Fibroblast of villous mesenchyme (primary cell): ENCODE data around the gene AAK1. TPM values are rescaled to one million over a fixed set of nuclear protein-coding genes. Genes with fewer than 3 reads are reported as not detected.
"Not testable (repeated sequence)": the region's sequence is repeated elsewhere in the genome, so short reads cannot be mapped to it uniquely, and the experiment has no call there.

ENCODE experiments used
- DNase-seq: peaks from one replicate; pipeline ENCODE4 v3.0.0-alpha.2; 2010; ENCODE audit warnings: low read depth
- H3K4me3 ChIP-seq: 2 replicates; pipeline ENCODE4 v1.5.1; 2011; ENCODE audit warnings: low read depth, mild to moderate bottlenecking, low read length
- CTCF ChIP-seq: IDR thresholded peaks from 2 replicates; pipeline ENCODE4 v1.5.1; 2012; ENCODE audit warnings: low read depth, mild to moderate bottlenecking, low read length; ENCODE audit not compliant: insufficient read depth
- total RNA-seq: library from RNA; depleted of rRNA; stranded (reverse); fragments of >200 nt; gene quantifications from 2 replicates; pipeline ENCODE4 v1.2.3, GENCODE V29; 2012

The AAK1 gene
- total RNA-seq, 1 donor: 68.2 TPM

- TF ChIP-seq CTCF: no peak
- no peak for DNase-seq
- H3K4me3 ChIP-seq: no peak overlapping the region
These were observed 192.7 kb downstream of the AAK1 start for GRCh38 chr2:69450735-69451416.

DNA sequence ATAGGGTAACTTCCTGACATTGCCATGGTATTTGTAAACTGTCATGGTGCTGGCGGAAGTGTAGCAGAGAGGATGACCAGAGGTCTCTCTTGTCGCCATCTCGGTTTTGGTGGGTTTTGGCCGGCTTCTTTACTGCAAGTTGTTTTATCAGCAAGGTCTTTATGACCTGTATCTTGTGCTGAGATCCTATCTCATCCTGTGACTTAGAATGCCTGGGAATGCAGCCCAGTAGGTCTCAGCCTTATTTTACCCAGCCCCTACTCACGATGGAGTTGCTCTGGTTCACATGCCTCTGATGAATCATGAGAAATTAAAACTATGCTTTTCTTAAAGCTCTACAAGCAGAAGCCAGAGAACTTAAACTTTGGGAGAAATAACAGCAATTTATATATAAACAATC, 193.6 kb downstream of the AAK1 start:
- peak; percentile 67 for DNase-seq
- no peak overlapping the region for H3K4me3 ChIP-seq
- TF ChIP-seq CTCF: no peak

DNA sequence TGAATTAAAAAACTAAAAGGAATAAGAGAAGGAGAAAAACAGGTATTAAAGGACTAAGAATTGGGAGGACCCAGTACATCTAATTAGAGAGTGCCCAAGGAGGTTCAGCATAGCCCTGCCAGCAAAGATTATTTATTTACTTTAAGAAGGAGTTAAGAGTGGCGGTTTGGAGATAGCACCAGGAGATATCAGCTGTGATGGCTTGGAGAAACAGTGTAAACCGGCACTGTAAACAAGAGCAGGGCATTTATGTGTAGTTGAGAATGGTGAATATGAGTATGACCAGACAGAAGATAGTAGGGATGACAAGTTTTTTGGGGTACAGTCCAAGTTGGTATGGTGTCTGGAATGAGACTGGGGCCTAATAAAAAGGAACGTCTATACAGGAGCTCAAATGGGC, 199.9 kb downstream of the AAK1 start:
- not testable (repeated sequence) for H3K4me3 ChIP-seq, DNase-seq

GRCh38 chr2:69439499-69439898, 204.0 kb downstream of the AAK1 start:
- not testable (repeated sequence) for H3K4me3 ChIP-seq, DNase-seq

DNA sequence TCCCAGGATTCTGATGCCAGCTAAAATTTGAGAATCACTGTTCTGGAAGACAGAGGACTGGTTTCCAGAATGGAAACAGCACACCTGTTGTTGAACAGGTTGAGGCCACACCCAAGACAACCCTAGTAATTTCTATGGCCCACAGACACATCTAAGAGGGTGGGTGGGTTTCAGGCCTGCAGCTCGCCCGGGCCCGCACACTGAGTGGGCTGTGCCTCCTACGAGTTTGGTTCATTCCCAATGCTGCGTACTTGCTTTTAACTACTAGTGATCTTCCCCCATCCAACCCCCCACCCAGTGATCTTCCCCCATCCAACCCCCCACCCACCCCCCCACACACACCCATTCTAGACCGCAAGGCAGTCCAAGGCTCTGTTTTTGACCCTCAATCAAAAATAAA, 205.0 kb downstream of the AAK1 start:
- no peak for TF ChIP-seq CTCF
- no peak overlapping the region for H3K4me3 ChIP-seq
- no peak for DNase-seq

- no peak for DNase-seq
- peak overlapping the region; percentile 95 for H3K4me3 ChIP-seq
- no peak for TF ChIP-seq CTCF
These were observed 205.8 kb downstream of the AAK1 start for GRCh38 chr2:69437751-69438154.

DNA sequence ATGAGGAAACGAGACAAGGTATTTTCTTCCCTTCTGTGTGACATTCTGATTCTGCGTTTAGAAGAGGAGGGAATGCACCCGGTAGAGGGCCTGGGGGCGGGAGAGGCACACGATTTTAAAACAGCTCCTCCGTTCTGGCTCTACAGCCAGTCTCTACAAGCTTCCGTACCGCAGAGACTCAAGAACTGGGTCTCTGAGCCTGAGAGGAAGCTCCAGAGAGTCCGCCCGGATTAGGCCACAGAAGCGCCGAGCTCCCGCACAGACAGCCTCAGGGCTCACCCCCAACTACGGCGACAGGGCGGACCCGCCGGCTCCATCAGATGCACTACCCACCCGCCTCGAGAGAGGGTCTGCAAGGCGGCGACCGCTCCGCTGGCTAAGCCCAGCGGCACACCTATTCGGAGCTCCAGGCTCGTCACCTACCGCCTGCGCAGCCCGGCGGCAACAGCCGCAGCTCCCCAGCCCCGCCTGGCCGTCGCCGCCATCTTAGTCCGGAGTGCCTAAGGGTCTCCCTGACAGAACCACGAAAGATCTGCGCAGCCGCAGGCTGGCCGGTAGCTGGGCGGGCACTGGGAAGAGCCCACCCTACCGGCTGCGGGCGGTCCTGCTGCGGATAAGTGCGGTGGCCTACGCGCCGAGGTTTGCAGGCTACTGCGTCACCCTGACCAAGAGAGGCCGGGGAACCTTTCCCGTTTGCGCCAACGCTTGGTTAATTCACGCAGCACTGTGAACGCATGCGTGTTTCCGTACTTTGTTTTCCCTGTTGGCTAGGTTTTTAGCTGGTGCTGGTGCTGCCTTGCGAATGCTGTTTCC, 206.4 kb downstream of the AAK1 start, which contains the start of gene NFU1:
TSS of gene NFU1 (minus strand) at position 498 of the 813 bp plus-strand sequence. CDS start at position 485, 13 bp downstream.
- H3K4me3 ChIP-seq: peak within 1 kb of the TSS; percentile 95
- peak; percentile 77 for TF ChIP-seq CTCF
- peak; percentile 97 for DNase-seq
